ENCODE results near the gene DEFB121. TPM values are rescaled to one million over a fixed set of nuclear protein-coding genes. Genes with fewer than 3 reads are reported as not detected.
"Not testable (repeated sequence)": the region's sequence is repeated elsewhere in the genome, so short reads cannot be mapped to it uniquely, and the experiment has no call there.

The DEFB121 gene
- total and polyA plus RNA-seq, 4 donors = not detected

DNA sequence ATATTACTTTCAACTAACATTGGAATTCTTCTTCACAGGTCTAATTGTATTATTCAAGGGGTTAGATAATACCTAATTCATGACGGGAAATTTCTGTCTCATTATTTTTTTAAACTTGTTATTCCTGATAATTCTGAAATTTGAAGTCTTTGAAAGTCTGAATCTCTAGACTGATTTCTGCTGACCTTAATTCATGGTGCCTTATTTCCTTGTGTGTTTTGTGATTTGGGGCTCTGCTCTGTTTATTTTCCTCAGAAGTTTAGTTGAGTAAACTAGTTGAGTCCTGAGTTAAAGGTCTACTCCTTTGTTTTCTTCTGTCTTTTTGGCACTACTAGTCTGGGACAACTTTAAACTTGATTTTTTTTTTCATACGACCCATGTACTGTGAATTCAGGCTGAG, 31.7 kb downstream of the DEFB121 start:
- no peak for ATAC-seq (ENCODE audit: insufficient read depth, low FRiP score)
- TF ChIP-seq, protein P1, sequence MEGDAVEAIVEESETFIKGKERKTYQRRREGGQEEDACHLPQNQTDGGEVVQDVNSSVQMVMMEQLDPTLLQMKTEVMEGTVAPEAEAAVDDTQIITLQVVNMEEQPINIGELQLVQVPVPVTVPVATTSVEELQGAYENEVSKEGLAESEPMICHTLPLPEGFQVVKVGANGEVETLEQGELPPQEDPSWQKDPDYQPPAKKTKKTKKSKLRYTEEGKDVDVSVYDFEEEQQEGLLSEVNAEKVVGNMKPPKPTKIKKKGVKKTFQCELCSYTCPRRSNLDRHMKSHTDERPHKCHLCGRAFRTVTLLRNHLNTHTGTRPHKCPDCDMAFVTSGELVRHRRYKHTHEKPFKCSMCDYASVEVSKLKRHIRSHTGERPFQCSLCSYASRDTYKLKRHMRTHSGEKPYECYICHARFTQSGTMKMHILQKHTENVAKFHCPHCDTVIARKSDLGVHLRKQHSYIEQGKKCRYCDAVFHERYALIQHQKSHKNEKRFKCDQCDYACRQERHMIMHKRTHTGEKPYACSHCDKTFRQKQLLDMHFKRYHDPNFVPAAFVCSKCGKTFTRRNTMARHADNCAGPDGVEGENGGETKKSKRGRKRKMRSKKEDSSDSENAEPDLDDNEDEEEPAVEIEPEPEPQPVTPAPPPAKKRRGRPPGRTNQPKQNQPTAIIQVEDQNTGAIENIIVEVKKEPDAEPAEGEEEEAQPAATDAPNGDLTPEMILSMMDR (IDR thresholded peaks at IDR 0.05; ENCODE audit: control extremely low read depth, extremely low read depth) = no peak
- H3K4me3 ChIP-seq = no peak overlapping the region
- H3K4me1 ChIP-seq (ENCODE audit: control insufficient read depth in 5 of 5, insufficient read depth in 5 of 5, low read length in 5 of 5) = no peaks in the 10 kb centered on the region
- H3K9me3 ChIP-seq (ENCODE audit: control insufficient read depth in 4 of 4, insufficient read depth in 3 of 4, low read length in 3 of 4) = peaks cover 0 to 6% (median under 1%) of the 10 kb centered on the region in 4 donors
- 68 to 82% methylated on average over 2 of the region's 2 CpGs for WGBS, 2 donors
- no peaks in the 10 kb centered on the region for H3K27me3 ChIP-seq (ENCODE audit: control insufficient read depth in 3 of 3, insufficient read depth in 3 of 3, low read length in 2 of 3)
- H3K36me3 ChIP-seq (ENCODE audit: control insufficient read depth in 4 of 4, insufficient read depth in 4 of 4, low read length in 4 of 4) = no peaks in the 10 kb centered on the region
- H3K9ac ChIP-seq (ENCODE audit: insufficient read depth in 1 of 2, low read length in 2 of 2) = no peak overlapping the region
- H3K27ac ChIP-seq (ENCODE audit: low read depth in 1 of 2, low read length in 1 of 2) = no peak overlapping the region
- DNase-seq = no peak

DNA sequence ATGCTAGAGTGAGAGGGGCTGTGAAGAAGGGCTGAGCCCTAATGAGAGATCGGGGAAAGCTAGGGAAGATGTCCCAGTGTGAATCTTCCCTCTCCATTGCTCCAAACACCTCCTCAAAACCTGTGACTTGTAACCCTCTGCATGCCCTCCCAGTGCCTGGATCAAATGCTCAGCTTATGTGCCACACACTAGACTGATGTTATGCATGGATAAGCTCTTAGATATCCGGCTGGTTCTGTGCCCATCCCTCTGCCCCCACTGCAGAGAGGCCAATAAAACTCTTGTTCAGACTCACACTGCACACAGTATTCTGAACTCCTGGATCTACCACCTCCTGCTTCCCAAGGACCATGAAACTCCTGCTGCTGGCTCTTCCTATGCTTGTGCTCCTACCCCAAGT, 37.7 kb downstream of the DEFB121 start, which contains the start of gene DEFB118:
TSS of gene DEFB118 (plus strand) at position 301 of the 400 bp plus-strand sequence. CDS start at position 351, 50 bp downstream.
- no peak for DNase-seq
- H3K27me3 ChIP-seq (ENCODE audit: control insufficient read depth in 3 of 3, insufficient read depth in 3 of 3, low read length in 2 of 3) = no peaks in the 10 kb centered on the region
- no peaks in the 10 kb centered on the region for H3K36me3 ChIP-seq (ENCODE audit: control insufficient read depth in 4 of 4, insufficient read depth in 4 of 4, low read length in 4 of 4)
- peaks cover 0 to 11% (median 4%) of the 10 kb centered on the region in 4 donors for H3K9me3 ChIP-seq (ENCODE audit: control insufficient read depth in 4 of 4, insufficient read depth in 3 of 4, low read length in 3 of 4)
- H3K27ac ChIP-seq (ENCODE audit: low read depth in 1 of 2, low read length in 1 of 2) = no peak within 1 kb of the TSS
- no peak within 1 kb of the TSS for H3K4me3 ChIP-seq
- no peaks in the 10 kb centered on the region for H3K4me1 ChIP-seq (ENCODE audit: control insufficient read depth in 5 of 5, insufficient read depth in 5 of 5, low read length in 5 of 5)
- ATAC-seq (ENCODE audit: insufficient read depth, low FRiP score) = no peak
- TF ChIP-seq, protein P1 (IDR thresholded peaks at IDR 0.05; ENCODE audit: control extremely low read depth, extremely low read depth) = no peak
- WGBS, 2 donors = 76 to 87% methylated on average over 2 of the region's 2 CpGs
- no peak within 1 kb of the TSS for H3K9ac ChIP-seq (ENCODE audit: insufficient read depth in 1 of 2, low read length in 2 of 2)

DNA sequence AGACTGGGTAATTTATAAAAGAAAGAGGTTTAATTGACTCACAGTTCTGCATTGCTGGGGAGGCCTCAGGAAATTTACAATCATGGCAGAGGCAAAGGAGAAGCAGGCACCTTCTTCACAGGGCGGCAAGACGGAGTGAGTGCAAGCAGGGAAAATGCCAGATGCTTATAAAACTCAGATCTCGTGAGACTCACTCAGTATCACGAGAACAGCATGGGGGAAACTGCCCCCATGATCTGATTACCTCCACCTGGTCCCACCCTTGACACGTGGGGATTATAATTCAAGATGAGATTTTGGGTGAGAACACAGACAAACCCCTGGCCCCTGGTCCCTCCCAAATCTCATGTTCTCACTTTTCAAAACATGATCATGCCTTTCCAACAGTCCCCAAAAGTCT, 41.7 kb downstream of the DEFB121 start:
- DNase-seq; H3K4me1 ChIP-seq (ENCODE audit: control insufficient read depth in 5 of 5, insufficient read depth in 5 of 5, low read length in 5 of 5); H3K36me3 ChIP-seq (ENCODE audit: control insufficient read depth in 4 of 4, insufficient read depth in 4 of 4, low read length in 4 of 4); ATAC-seq (ENCODE audit: insufficient read depth, low FRiP score); H3K9ac ChIP-seq (ENCODE audit: insufficient read depth in 1 of 2, low read length in 2 of 2); H3K27ac ChIP-seq (ENCODE audit: low read depth in 1 of 2, low read length in 1 of 2); H3K4me3 ChIP-seq; H3K27me3 ChIP-seq (ENCODE audit: control insufficient read depth in 3 of 3, insufficient read depth in 3 of 3, low read length in 2 of 3): not testable (repeated sequence)
- peaks cover 0 to 12% (median 4%) of the 10 kb centered on the region in 4 donors for H3K9me3 ChIP-seq (ENCODE audit: control insufficient read depth in 4 of 4, insufficient read depth in 3 of 4, low read length in 3 of 4)
- WGBS, 2 donors = 73 to 76% methylated on average over 5 of the region's 5 CpGs

DNA sequence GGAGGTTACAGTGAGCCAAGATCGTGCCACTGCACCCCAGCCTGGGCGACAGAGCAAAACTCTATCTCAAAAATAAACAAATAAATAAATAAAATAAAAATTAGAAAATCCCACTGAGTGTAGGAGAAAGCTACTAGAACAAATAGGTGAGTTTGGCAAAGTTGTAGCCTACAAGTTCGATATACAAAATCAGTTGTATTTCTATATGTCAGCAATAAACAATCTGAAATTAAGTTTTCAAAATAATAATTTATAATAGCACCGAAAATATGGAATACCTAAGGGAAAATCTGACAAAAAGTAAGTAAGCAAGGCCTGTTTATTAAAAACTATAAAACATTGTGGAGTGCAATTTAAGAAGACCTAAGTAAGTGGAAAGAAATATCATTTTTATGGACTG, 42.7 kb downstream of the DEFB121 start:
- no peak for DNase-seq
- 65 to 78% methylated on average over 4 of the region's 4 CpGs for WGBS, 2 donors
- Histone ChIP-seq H3K27me3 (ENCODE audit: control insufficient read depth in 3 of 3, insufficient read depth in 3 of 3, low read length in 2 of 3) (no peaks in the 10 kb centered on the region), H3K36me3 (ENCODE audit: control insufficient read depth in 4 of 4, insufficient read depth in 4 of 4, low read length in 4 of 4) (no peaks in the 10 kb centered on the region), H3K4me3 (no peak overlapping the region), H3K9me3 (ENCODE audit: control insufficient read depth in 4 of 4, insufficient read depth in 3 of 4, low read length in 3 of 4) (peaks cover 0 to 9% (median 3%) of the 10 kb centered on the region in 4 donors), H3K4me1 (ENCODE audit: control insufficient read depth in 5 of 5, insufficient read depth in 5 of 5, low read length in 5 of 5) (no peaks in the 10 kb centered on the region), H3K9ac (ENCODE audit: insufficient read depth in 1 of 2, low read length in 2 of 2) (no peak overlapping the region), H3K27ac (ENCODE audit: low read depth in 1 of 2, low read length in 1 of 2) (no peak overlapping the region)
- ATAC-seq (ENCODE audit: insufficient read depth, low FRiP score) = no peak
- TF ChIP-seq, protein P1 (IDR thresholded peaks at IDR 0.05; ENCODE audit: control extremely low read depth, extremely low read depth) = no peak

Data from lung (tissue), 12 donors.